ENCODE measurements around the gene YTHDF1.
A peak's percentile ranks its signal among the peaks of the same experiment; 100 is the strongest.

YTHDF1 gene

DNA sequence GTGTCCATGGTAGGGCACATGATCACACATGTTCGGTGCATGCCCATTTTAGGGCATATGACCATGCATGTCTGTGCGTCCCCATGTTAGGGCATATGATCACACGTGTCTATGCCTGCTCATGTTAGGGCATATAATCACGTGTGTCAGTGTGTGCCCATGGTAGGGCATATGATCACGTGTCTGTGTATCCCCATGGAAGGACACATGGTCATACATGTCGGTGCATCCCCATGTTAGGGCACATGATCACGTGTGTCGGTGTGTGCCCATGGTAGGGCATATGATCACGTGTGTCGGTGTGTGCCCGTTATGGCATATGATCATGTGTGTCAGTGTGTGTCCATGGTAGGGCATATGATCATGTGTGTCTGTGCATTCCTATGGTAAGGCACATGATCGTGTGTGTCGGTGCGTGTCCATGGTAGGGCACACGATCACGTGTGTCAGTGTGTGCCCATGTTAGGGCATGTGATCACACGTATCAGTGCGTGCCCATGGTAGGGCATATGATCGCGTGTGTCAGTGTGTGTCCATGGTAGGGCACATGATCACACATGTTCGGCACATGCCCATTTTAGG lies 30.6 kb downstream of the YTHDF1 start:
- DNase-seq (ENCODE audit: low read depth) = no peak

- no peak for DNase-seq (ENCODE audit: low read depth)
Measured at GRCh38 chr20:63183422-63184146, 32.3 kb downstream of the YTHDF1 start.

DNA sequence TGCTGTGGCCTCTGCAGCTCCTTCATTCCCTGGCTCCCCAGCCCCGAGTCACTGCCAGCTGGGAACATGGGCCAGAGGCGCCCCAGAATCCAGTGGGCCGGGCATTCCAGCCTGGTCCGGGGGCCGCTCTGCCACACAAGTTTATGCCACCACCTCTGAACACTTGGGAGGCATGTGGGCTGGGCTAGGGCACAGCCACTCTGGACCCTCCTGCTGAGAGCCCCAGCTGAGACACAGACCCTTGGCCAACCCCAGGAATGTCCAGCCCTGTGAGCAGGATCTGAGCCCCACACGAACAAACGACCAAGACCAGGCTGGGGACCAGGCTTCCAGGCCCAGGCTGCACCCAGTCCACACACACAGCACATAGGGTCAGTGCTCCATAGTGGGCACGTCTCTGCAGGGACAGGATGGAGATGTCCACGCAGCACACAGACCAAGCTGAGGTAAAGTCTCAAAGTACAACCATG lies 33.0 kb downstream of the YTHDF1 start:
- DNase-seq (ENCODE audit: low read depth) = no peak

DNA sequence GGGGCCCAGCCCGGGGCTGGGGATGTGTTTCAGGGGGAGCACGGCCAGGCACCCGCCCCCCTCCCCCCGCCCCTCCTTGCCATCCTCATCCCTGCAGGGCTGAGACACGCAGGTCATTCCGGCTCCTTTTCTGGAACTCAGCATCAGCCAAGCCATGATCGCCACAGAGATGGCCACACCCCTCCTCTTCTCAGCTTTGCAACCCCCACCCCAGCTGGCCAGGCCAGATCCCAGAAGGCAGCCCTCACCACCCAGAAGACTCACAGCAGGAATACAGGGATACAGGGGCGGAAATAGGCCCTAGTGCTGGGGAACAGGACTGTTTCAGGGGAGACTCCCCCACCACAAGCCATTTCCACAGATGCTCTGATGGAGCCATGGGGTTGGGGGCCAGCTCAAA lies 33.5 kb downstream of the YTHDF1 start:
- no peak for DNase-seq (ENCODE audit: low read depth)

DNA sequence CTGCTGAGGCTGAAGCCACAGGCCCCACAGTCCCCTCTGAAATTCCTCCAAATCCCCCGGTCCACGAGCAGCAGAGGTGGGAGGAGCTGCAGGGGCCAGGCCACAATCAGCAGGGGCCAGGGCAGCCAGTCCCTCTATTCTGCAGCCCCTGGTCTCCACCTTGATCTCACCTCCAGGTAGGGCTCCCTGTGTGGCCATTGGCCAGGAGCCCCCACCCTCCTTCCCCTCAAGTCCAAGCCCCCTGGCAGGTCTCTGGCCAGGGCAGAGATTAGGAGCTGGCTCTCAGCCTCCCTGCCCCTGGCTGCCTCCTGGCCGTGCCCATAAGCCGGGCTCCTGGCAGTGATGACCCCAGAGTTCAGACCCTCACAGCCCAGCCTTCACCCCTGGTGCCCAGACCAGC lies 34.7 kb downstream of the YTHDF1 start:
- DNase-seq (ENCODE audit: low read depth) = no peak

GRCh38 chr20:63180569-63181185 lies 35.3 kb downstream of the YTHDF1 start:
- no peak for DNase-seq (ENCODE audit: low read depth)

- no peak for DNase-seq (ENCODE audit: low read depth)
Measured at GRCh38 chr20:63179687-63180568, 36.0 kb downstream of the YTHDF1 start.

- DNase-seq (ENCODE audit: low read depth) = peak; percentile 68
Measured at GRCh38 chr20:63178889-63179686, 36.8 kb downstream of the YTHDF1 start.

GRCh38 chr20:63178446-63178820 lies 37.5 kb downstream of the YTHDF1 start:
- DNase-seq (ENCODE audit: low read depth) = no peak

GRCh38 chr20:63177785-63178445 lies 38.0 kb downstream of the YTHDF1 start:
- no peak for DNase-seq (ENCODE audit: low read depth)

- DNase-seq (ENCODE audit: low read depth) = no peak
Measured at GRCh38 chr20:63177134-63177784, 38.7 kb downstream of the YTHDF1 start.

- no peak for DNase-seq (ENCODE audit: low read depth)
Measured at GRCh38 chr20:63176427-63177133, 39.4 kb downstream of the YTHDF1 start.

- no peak for DNase-seq (ENCODE audit: low read depth)
Measured at GRCh38 chr20:63176034-63176426, 39.9 kb downstream of the YTHDF1 start.

DNA sequence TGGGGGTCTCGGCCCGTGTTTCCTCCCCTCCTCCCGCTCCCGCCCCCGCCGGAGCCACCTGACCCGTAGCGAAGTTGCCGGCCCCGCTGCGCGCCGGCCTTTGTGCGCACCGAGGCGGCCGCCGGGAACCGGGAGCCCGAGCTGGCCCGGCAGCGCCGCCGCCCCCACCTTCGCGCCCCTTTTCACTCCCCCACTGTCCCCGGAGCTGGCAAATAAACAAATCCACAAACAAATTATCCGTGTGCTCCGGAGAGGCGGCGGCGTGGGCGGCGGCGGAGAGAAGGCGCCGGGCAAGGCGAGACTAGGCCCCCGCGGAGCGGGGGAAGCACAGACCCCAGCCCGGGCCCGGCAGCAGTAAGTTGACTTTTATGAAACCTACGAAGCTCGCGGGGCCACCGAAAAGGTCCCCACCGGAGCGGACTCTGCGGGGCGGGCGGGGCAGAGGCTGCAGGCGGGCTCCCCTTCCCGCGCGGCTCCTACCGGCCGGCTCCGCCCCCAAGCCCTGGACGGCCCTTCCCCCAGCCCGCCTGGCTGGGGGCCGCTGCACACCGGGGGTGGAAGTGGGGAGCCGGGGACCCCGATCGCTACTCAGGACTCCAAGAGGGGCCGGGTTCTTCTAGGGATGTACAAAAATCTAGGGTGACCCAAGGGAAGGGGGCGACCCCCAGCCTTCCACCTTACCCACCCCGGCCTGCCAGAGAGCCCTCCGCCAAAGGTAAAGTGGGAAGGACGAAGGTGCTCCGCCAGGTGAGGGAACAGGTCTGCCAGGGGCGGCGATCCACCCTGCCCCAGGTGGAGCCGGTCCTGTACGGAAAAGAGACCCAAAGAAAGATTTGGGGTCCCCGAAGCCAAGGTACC lies 40.7 kb downstream of the YTHDF1 start:
- DNase-seq (ENCODE audit: low read depth) = no peak

GRCh38 chr20:63174309-63175037 lies 41.5 kb downstream of the YTHDF1 start:
- DNase-seq (ENCODE audit: low read depth) = no peak

GRCh38 chr20:63173552-63174191 lies 42.3 kb downstream of the YTHDF1 start:
- DNase-seq (ENCODE audit: low read depth) = no peak

DNA sequence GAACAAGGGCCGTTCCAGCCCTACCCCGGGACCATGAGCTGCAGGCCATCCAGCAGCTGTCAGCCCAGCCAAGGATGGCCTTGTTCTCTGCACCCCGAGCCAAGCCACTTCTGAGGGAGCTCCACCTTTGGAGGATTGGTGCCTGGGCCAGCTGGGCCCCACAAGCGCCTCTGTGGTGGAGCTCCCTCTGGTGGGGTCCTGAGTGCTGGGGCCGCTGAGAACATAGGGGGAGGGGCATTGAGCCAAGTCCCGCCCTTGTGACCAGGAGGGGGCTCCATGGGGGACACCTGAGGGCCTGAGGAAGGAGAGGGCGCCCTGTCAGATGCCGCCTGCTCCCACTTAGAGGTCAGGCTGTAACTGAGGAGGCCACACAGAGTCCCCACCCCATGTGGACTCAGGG lies 43.2 kb downstream of the YTHDF1 start:
- no peak for DNase-seq (ENCODE audit: low read depth)

- no peak for DNase-seq (ENCODE audit: low read depth)
Measured at GRCh38 chr20:63171991-63172390, 43.9 kb downstream of the YTHDF1 start.
